Measurements from ENCODE around the gene UTP3.

The UTP3 gene

DNA sequence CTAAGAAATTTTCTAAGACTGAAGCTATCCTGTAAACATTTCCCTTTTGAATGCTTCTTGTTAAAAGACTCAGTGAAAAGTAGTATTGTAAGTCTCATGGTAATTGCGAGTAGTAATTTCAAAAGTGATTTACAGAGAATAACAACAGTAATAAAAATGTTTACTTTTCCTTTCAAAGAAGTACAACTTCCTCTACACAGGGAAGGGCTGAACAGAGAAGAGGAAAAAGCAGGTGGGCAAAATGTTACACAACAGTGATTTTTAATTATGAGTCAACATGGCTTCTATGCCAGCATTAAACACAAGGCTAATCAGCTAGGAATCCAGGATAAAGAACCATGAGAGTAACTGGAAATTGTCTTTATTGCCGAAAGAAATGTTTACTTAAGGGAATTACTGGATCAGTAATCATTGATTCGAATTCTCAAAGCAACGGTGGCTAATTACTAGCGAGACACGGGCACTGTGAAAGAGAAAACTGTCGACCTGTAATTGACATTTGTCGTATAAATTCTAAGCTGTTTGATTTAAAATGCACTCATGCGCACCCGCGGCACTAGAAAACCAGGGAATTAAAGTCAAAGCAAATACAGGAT lies 15.4 kb downstream of the UTP3 start:
- Mint-ChIP-seq H3K9me3 (no peaks in the 10 kb centered on the region), H3K27ac (peak overlapping the region; percentile 84), H3K27me3 (no peaks in the 10 kb centered on the region), H3K36me3 (ENCODE audit: low read depth) (peaks cover 5% of the 10 kb centered on the region), H3K4me3 (peak overlapping the region; percentile 84), H3K4me1 (ENCODE audit: low read depth) (peaks cover 25% of the 10 kb centered on the region)
- no peak for DNase-seq

GRCh38 chr4:70704215-70704930 lies 16.0 kb downstream of the UTP3 start:
- Mint-ChIP-seq H3K27ac (peak overlapping the region; percentile 84), H3K4me3 (peak overlapping the region; percentile 84)

GRCh38 chr4:70704931-70705182 lies 16.5 kb downstream of the UTP3 start:
- Mint-ChIP-seq H3K9me3 (no peaks in the 10 kb centered on the region), H3K4me3 (peak overlapping the region; percentile 50), H3K36me3 (ENCODE audit: low read depth) (peaks cover 5% of the 10 kb centered on the region), H3K27ac (no peak overlapping the region), H3K27me3 (no peaks in the 10 kb centered on the region), H3K4me1 (ENCODE audit: low read depth) (peaks cover 31% of the 10 kb centered on the region)
- no peak for DNase-seq

More at GRCh38 chr4:70704215-70704930, 16.0 kb downstream of the UTP3 start:
- Mint-ChIP-seq H3K27me3 (no peaks in the 10 kb centered on the region), H3K4me1 (ENCODE audit: low read depth) (peaks cover 27% of the 10 kb centered on the region), H3K36me3 (ENCODE audit: low read depth) (peaks cover 5% of the 10 kb centered on the region), H3K9me3 (no peaks in the 10 kb centered on the region)
- DNase-seq, result peak; percentile 70

DNA sequence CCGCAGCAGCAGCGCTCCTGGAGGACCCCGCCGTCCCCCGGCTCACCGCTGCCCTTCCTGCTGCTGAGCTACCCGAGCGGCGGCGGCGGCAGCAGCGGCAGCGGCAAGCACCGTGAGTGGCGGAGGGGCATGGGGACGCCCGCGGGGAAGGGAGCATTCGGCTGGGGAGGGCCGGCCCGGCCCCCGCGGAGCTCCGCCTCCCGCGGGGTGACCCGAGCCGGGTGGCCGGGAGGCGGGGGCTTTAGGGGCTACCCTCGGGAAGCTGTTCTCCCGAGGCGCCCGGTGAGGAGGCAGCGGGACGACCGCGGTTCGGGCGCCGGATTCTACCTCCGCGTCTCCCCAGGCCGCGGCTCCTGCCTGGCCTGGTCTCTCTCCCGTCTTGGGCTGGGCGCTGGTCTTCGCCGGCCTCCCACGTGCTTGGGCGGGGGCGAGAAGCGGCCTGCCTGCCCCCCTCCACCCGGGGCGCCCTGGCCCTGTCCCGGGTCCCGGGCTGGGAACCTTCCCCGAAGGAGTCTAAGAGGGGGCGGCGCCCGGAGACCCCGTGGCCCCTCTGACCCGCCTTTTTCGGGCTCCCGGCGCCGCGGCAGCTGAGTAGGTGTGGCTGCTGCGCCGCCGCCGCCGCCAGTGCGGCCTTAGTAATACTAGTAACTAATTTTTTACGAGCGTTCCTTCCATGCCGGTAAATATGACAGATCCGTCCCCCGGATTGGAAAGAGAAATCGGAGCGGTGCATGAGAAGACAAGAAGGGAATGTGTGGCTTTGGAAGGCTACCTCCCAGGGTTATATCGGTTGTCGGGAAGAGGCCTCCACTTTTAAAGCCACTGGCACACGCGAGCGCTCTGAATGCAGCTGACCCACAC lies 17.1 kb downstream of the UTP3 start:
- Mint-ChIP-seq H3K9me3 (no peaks in the 10 kb centered on the region), H3K27me3 (no peaks in the 10 kb centered on the region), H3K36me3 (ENCODE audit: low read depth) (peaks cover 5% of the 10 kb centered on the region), H3K4me3 (peak overlapping the region; percentile 88), H3K27ac (peak overlapping the region; percentile 94), H3K4me1 (ENCODE audit: low read depth) (peaks cover 32% of the 10 kb centered on the region)
- DNase-seq, result peak; percentile 83

GRCh38 chr4:70706044-70706461 lies 17.7 kb downstream of the UTP3 start:
- Mint-ChIP-seq H3K36me3 (ENCODE audit: low read depth) (peaks cover 5% of the 10 kb centered on the region), H3K4me3 (peak overlapping the region; percentile 88), H3K27ac (peak overlapping the region; percentile 94), H3K27me3 (no peaks in the 10 kb centered on the region), H3K9me3 (no peaks in the 10 kb centered on the region), H3K4me1 (ENCODE audit: low read depth) (peaks cover 32% of the 10 kb centered on the region)
- no peak for DNase-seq

DNA sequence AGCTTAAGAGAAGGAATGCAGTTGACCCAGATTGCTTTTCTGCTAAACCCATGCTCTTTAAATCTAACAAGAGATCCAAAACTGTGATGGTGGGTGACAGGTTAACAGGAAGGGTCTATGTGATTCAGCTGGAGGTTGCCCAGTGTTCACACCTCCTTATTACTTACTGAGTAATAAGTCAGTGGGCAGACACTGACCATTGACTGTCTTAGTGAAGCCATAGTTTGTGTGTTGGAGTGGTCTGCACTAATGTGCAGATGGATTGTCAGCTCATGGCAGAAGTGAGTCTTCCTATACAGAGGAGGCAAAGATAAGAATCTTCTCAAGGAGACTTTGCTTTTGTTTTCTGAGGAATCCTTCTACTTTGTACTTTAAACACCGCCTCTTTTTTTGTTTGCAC lies 18.2 kb downstream of the UTP3 start:
- Mint-ChIP-seq H3K36me3 (ENCODE audit: low read depth) (peaks cover 5% of the 10 kb centered on the region), H3K4me1 (ENCODE audit: low read depth) (peaks cover 36% of the 10 kb centered on the region), H3K9me3 (no peaks in the 10 kb centered on the region), H3K27ac (peak overlapping the region; percentile 94), H3K27me3 (no peaks in the 10 kb centered on the region), H3K4me3 (peak overlapping the region; percentile 88)
- no peak for DNase-seq

- Mint-ChIP-seq H3K36me3 (ENCODE audit: low read depth) (peaks cover 5% of the 10 kb centered on the region), H3K27ac (no peak overlapping the region), H3K4me1 (ENCODE audit: low read depth) (peaks cover 46% of the 10 kb centered on the region), H3K27me3 (no peaks in the 10 kb centered on the region), H3K9me3 (no peaks in the 10 kb centered on the region), H3K4me3 (no peak overlapping the region)
- DNase-seq, result no peak
These were observed 21.4 kb downstream of the UTP3 start for GRCh38 chr4:70709611-70710205.

DNA sequence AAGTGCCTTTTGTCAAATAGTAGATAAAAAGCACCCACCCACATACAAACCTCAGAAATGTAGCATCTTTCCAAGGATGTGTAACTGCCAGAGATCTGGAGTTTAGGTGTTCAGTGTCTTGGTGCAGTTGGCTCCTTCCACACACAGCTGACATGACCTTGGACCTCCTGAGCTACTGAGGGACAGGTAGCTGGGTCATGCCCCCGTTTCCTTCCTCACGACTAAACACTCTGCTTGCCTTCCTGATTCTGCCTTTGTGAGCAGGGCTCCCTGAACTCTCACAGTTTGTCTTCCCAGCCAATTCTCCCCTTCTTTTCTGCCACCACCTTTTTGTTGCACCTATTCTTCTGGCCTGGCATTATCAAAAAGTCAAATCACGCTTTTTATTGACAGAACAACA lies 23.3 kb downstream of the UTP3 start:
- Mint-ChIP-seq H3K4me1 (ENCODE audit: low read depth) (peaks cover 46% of the 10 kb centered on the region), H3K27ac (peak overlapping the region; percentile 1), H3K4me3 (no peak overlapping the region)

GRCh38 chr4:70712150-70712549 lies 23.8 kb downstream of the UTP3 start:
- no peak for DNase-seq
- H3K27ac Mint-ChIP-seq, result no peak overlapping the region
- no peak overlapping the region for H3K4me3 Mint-ChIP-seq
- H3K4me1 Mint-ChIP-seq (ENCODE audit: low read depth), result peaks cover 44% of the 10 kb centered on the region
- H3K27me3 Mint-ChIP-seq, result no peaks in the 10 kb centered on the region
- no peaks in the 10 kb centered on the region for H3K36me3 Mint-ChIP-seq (ENCODE audit: low read depth)
- H3K9me3 Mint-ChIP-seq, result no peaks in the 10 kb centered on the region

More for the DNA sequence above, 23.3 kb downstream of the UTP3 start:
- Mint-ChIP-seq H3K9me3 (no peaks in the 10 kb centered on the region), H3K36me3 (ENCODE audit: low read depth) (no peaks in the 10 kb centered on the region), H3K27me3 (no peaks in the 10 kb centered on the region)
- no peak for DNase-seq

DNA sequence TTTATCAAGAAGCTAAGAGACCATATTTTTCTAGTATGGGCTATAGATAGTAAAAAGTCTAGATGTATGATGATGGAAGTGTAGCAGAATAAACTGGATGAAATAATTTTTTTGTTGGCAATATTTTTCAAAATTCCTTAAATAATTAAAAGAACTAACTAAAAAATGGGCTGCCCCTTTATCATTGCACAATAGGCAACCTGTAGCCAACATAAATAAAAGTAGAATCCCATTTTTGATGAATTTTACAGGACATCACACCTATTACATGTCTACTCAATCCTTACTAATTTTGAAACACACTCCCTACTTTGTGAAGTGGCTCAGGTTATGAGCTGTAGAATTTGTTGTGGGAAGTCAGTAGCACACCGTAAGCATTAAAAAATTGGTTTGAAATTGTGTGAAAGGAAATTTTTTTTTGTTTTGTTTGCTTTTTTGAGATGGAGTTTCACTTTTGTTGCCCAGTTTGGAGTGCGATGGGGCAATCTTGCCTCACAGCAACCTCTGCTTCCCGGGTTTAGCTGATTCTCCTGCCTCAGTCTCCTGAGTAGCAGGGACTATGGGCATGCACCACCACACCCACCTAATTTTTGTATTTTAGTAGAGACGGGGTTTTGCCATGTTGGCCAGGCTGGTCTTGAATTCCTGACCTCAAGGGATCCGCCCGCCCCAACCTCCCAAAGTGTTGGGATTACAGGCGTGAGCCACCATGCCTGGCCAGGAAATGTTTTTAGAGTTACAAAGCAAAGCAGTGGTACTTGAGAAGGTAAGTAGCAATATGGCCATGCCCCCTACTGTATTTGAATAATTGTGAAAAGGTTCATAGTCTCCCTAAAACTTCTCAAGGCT lies 24.5 kb downstream of the UTP3 start:
- peaks cover 45% of the 10 kb centered on the region for H3K4me1 Mint-ChIP-seq (ENCODE audit: low read depth)
- DNase-seq, result no peak
- no peaks in the 10 kb centered on the region for H3K9me3 Mint-ChIP-seq
- no peak overlapping the region for H3K27ac Mint-ChIP-seq
- no peaks in the 10 kb centered on the region for H3K36me3 Mint-ChIP-seq (ENCODE audit: low read depth)
- no peak overlapping the region for H3K4me3 Mint-ChIP-seq
- no peaks in the 10 kb centered on the region for H3K27me3 Mint-ChIP-seq

- H3K4me1 Mint-ChIP-seq (ENCODE audit: low read depth), result peaks cover 45% of the 10 kb centered on the region
- no peak overlapping the region for H3K27ac Mint-ChIP-seq
- no peaks in the 10 kb centered on the region for H3K9me3 Mint-ChIP-seq
- H3K36me3 Mint-ChIP-seq (ENCODE audit: low read depth), result no peaks in the 10 kb centered on the region
- no peak overlapping the region for H3K4me3 Mint-ChIP-seq
- DNase-seq, result no peak
- H3K27me3 Mint-ChIP-seq, result no peaks in the 10 kb centered on the region
These were observed 25.2 kb downstream of the UTP3 start for GRCh38 chr4:70713453-70714078.

- no peaks in the 10 kb centered on the region for H3K9me3 Mint-ChIP-seq
- no peaks in the 10 kb centered on the region for H3K36me3 Mint-ChIP-seq (ENCODE audit: low read depth)
- no peak overlapping the region for H3K27ac Mint-ChIP-seq
- no peaks in the 10 kb centered on the region for H3K27me3 Mint-ChIP-seq
- H3K4me3 Mint-ChIP-seq, result no peak overlapping the region
- H3K4me1 Mint-ChIP-seq (ENCODE audit: low read depth), result peaks cover 46% of the 10 kb centered on the region
- no peak for DNase-seq
These were observed 26.0 kb downstream of the UTP3 start for GRCh38 chr4:70714079-70714887.

GRCh38 chr4:70715097-70715496 lies 26.8 kb downstream of the UTP3 start:
- DNase-seq, result no peak
- H3K4me3 Mint-ChIP-seq, result no peak overlapping the region
- H3K4me1 Mint-ChIP-seq (ENCODE audit: low read depth), result peaks cover 42% of the 10 kb centered on the region
- H3K27me3 Mint-ChIP-seq, result no peaks in the 10 kb centered on the region
- H3K27ac Mint-ChIP-seq, result peak overlapping the region; percentile 59
- no peaks in the 10 kb centered on the region for H3K36me3 Mint-ChIP-seq (ENCODE audit: low read depth)
- H3K9me3 Mint-ChIP-seq, result no peaks in the 10 kb centered on the region
